DMS114 treated with DMSO at 0.1 percent for 48 hours (cell line): ENCODE data around the gene PTPN14.
"Not testable (repeated sequence)": the region's sequence is repeated elsewhere in the genome, so short reads cannot be mapped to it uniquely, and the experiment has no call there.

Experiments used
- DNase-seq: peaks from one replicate; lab custom pipeline; 2025; ENCODE audit not compliant: unreplicated experiment; lab: John Stamatoyannopoulos, UW

Gene PTPN14

DNA sequence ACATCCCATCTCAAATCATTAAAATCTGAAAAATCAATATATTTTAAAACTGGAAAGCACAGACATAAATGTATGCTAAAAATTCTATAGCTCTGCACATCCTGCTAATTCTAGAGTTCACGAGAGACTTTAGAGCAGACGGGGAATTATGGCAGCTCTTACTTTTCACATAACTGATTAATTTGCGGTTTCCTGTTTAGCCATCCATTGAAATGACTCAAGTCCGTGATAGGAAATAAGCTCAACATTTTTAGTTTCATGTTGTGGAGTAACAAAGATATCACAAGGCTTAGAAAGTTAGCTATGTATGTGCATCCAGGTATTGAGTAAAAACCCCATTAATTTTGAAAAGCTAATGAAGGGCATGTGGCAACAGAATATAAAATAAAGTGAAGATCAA lies 147.2 kb downstream of the PTPN14 start:
- DNase-seq: no peak

- DNase-seq: no peak
Observed at GRCh38 chr1:214403431-214403830, 148.0 kb downstream of the PTPN14 start.

GRCh38 chr1:214402613-214403083 lies 148.8 kb downstream of the PTPN14 start:
- no peak for DNase-seq

DNA sequence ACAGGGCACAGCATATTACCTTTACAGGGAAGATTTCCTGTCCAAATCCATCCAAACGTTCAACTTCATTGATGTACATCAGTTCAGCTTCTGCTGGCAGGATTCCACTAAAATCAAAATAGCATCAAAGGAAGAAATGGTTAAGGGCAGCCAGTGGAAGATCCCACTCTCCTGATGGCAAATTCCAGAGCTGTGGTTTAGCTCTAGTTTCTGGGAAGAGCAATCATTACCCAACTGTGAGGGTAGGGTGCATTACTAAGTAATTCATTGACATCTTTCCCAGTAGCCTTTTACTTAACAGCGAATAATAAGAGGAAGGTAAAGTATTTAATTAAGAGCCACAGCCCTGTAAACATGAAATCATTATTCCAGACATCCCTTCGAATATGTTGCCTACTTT lies 149.7 kb downstream of the PTPN14 start:
- DNase-seq: no peak

DNA sequence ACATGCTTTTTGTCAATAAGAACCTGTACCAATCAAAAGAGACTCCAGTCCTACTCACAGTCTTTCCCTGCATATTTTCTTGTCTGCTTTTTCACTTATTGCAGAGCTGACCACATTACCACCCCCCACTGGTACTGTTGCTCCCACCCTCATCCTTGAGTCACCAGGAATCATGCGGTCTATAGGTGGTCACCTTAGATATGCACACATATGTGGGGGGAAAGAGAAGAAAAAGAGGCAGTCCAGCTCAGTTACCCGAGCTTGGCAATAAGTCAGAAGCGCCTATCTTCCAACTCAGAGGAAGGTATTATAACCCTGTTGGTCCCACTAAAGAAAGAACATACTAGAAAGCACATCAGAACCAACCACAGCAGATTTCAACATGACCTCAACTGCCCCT lies 151.3 kb downstream of the PTPN14 start:
- no peak for DNase-seq

- DNase-seq: no peak
Observed at GRCh38 chr1:214398490-214398889, 152.9 kb downstream of the PTPN14 start.

DNA sequence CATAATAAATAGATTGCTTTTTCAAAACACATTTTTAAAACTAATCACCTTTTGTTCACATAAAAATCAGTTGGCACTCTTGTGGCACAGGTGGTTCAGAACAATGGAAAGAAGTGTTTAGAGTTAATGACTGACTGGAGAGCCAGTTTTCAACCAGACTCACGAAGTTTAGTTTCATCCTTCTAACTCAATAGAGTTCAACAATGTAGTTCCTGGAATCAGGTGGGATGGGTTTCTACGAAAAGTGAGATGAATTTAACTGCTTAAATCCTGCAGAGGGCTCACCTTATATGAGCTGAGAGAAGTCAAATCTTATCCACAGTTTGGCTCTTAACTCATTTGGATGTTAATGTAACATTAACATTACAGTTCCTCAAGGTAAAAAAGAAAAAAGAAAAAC lies 153.9 kb downstream of the PTPN14 start:
- DNase-seq: no peak

DNA sequence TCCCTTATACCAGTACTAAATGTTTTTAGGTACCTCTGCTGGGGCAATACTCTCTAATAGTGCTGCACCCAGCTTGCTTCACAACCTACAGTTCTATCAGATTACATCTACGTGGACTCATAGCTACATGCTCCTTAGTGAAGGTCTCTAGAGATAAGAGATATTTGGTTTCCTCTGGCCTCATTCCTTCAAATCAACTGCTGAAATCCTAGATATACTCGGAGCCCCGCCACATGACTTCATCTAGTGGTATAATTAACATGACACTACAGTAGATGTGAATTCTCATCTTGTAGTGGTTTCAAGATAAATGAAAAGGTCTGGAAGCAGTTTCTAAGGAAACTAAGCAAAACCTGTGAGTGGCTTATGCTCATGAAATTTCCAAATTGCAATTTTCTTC lies 155.1 kb downstream of the PTPN14 start:
- DNase-seq: no peak

DNA sequence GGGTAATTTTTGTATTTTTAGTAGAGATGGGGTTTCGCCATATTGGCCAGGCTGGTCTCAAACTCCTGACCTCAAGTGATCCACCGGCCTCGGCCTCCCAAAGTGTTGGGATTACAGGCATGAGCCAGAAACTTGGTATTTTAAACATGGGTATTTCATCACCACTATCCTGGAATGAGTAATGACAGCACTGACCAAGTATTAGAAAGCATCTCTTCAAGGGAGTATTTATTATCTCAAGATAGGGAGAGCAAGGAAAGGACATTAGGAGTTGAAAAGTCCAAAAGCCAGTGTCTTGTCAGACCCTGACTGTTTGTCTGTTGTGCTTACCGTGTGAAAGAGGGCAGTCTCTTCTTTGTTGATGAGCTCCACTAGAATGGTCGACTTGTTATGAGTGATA lies 156.8 kb downstream of the PTPN14 start:
- DNase-seq: not testable (repeated sequence)

DNA sequence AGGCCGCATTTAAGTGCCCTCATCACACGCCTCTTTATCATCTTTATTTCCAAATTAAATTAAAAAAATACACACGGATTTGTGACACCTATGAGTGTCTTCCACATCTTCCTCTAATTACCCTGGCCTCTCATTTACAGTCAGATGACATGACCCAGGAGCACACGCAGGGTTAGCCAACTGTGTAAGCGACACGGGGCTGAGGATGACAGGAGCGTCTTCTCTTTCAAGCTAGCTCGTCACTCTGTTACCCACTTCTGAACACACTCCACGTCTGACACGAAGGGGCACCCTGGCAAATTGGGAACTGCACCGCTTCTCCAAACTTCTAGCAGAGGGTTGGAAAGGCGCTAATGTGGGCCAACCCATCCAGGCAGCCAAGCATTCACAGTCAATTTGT lies 158.3 kb downstream of the PTPN14 start:
- DNase-seq: no peak

DNA sequence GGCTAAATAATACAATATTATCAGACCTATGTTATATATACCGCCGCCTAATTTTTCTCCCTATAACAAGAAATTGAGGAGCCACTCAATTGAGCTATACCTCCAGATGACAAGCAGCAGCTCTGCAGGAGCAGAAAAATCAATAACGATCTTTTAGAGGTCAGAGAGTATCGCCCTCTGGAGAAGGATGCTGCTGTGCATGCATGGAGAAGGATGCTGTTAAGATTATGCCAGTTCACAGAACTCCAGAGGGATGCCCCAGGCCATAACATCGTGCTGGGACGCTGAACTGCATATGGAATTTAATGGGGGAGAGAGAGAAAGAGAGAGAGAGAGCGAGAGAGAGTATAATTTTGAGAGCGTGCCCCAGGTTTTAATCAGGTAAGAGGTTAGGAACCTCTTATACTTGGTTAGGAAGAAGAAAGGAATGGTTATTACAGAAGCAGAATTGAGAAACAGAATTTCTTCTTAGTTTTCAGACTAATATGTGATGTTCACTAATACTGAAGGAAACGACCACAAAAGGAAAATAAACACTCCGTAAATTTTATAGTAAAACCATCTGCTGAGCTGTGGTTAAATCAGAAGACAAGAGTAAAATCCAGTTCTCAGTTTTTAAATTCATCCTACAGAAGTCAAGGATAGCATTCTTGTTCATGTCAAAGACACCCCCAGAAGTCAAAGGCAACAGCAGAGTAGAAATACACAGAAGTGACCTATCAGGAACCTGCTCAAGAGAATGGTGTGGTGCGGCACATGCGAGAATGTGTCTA lies 159.3 kb downstream of the PTPN14 start:
- no peak for DNase-seq

DNA sequence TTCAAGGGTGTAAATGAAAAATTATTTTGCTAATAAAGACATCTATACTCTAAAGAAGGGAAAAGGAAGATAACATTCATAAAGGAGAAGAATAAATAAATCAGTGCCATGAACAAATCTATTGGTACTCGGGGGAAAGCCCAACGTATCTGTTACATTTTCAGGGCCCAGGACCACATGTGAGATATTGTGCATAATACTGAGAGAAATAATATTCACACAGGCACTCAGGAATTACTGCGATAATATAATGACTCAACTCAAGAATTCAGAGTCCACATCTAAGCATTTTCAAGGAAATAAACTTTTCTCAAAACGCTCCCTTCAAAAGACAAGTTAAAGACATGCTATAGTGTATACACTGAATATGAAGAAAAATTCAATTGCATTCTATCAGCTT lies 161.7 kb downstream of the PTPN14 start:
- no peak for DNase-seq

DNA sequence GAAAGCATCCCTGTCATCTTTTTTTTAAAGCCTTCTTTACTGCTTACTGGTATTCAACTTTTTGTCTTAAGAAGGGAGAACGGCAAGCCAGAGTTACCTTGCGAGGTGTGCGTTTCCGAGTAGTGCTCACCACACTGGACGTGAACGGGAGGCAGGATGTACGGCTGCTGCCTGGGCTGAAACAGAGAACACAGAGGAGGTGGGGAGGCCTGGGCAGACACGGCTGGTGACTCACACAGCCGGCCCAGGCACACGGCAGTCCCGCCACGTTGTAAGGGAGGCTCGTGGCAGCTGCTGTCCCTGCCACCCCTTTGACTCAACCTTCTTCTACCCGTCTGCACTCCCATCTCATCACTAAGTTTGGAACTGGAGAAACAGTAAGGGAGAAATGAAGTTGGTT lies 164.7 kb downstream of the PTPN14 start:
- no peak for DNase-seq

GRCh38 chr1:214386333-214386732 lies 165.1 kb downstream of the PTPN14 start:
- DNase-seq: no peak

- no peak for DNase-seq
Observed at GRCh38 chr1:214385428-214385827, 166.0 kb downstream of the PTPN14 start.

DNA sequence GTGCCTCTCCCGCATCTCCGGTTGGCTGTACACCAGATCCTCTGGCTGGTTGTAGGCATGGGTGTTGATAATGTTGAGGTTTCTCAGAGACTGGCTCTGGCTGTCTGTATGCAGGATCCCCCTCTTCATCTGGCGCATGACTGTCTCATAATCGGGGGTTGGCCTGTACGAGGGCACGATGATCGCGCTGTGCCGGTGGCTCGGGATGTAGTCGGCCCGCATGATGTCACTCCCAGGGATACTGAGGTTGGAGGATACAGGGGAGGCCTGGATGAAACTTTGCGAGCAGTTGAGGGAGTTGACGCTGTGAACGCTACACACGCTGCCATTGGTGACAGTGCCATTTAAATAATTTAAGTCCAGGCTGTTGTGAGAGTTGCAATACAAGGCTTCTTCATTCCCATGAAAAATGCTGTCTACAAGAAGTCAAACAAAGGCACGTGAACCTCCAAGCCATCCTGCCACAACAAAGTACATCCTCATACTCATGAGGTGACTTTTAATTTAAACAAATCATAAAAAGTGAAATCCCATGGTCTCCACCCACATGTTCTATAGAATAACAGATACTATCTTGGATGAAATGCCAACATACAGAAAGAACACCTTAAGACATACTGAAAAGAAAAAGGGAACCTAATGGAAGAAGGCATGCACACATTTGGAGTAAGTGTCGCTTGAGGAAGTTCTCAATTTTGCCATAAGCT lies 166.9 kb downstream of the PTPN14 start:
- DNase-seq: no peak

GRCh38 chr1:214383381-214384372 lies 167.7 kb downstream of the PTPN14 start:
- no peak for DNase-seq

DNA sequence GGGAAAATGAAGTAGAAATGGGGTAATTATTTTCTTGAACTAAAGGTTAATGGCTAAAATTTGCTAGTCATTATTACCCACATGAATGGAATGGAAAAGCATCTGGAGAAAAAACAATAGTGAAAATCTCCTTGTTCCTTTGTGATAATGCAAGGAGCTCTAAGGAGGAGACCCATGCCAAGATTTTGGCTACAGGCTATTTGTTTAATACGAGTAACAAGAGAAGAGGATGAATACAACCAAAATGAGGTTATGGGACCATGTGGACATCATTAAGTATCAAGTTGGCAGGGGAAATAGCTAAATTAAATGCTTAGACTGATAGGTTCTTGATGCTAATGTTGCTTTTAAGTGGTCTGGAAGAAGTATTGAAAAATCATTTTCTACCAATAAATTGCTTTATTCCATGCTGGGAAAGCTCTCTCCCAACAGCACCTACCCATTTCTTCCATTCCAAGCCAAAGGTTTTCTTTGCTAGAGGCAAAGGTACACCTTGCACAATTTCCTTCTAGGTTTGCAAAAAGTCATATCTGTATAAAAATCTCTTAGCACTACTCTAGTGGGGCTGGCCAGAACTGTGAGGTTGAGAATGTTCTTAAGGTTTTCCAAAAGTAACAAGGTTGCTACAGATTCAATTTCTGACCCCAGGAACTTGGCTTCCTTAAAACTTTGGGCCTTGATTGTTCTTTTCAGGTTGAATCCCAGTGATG lies 170.3 kb downstream of the PTPN14 start:
- no peak for DNase-seq

GRCh38 chr1:214380396-214380795 lies 171.0 kb downstream of the PTPN14 start:
- DNase-seq: no peak

- DNase-seq: no peak
Observed at GRCh38 chr1:214379236-214379970, 172.0 kb downstream of the PTPN14 start.
